RWPE1 (cell line): ENCODE measurements around the gene RELL2.

ENCODE experiments used
- CTCF ChIA-PET: fragments of 350-600 bp; sonication (Branson Sonifier 250); formaldehyde crosslinking; extraction: SDS; loops from one replicate; lab custom pipeline; 2021; lab: Yijun Ruan, JAX
- POLR2A ChIA-PET: fragments of 400-600 bp; formaldehyde crosslinking; extraction: SDS; loops from one replicate; lab custom pipeline; 2020; ENCODE audit warnings: antibody characterized with exemption; ENCODE audit not compliant: low non-redundant PET; lab: Yijun Ruan, JAX
- DNase-seq: peaks from one replicate; pipeline ENCODE4 v3.0.0; 2012; ENCODE audit warnings: low spot score
- H3K27ac ChIP-seq: fragments of 450-650 bp; 2 replicates; pipeline ENCODE4 v1.5.1; 2017
- TF ChIP-seq, protein P1 (sequence below): fragments of 450-650 bp; conservative IDR thresholded peaks from 2 replicates; pipeline ENCODE4 v1.5.1; 2017; ENCODE audit warnings: low read depth, mild to moderate bottlenecking

The RELL2 gene

DNA sequence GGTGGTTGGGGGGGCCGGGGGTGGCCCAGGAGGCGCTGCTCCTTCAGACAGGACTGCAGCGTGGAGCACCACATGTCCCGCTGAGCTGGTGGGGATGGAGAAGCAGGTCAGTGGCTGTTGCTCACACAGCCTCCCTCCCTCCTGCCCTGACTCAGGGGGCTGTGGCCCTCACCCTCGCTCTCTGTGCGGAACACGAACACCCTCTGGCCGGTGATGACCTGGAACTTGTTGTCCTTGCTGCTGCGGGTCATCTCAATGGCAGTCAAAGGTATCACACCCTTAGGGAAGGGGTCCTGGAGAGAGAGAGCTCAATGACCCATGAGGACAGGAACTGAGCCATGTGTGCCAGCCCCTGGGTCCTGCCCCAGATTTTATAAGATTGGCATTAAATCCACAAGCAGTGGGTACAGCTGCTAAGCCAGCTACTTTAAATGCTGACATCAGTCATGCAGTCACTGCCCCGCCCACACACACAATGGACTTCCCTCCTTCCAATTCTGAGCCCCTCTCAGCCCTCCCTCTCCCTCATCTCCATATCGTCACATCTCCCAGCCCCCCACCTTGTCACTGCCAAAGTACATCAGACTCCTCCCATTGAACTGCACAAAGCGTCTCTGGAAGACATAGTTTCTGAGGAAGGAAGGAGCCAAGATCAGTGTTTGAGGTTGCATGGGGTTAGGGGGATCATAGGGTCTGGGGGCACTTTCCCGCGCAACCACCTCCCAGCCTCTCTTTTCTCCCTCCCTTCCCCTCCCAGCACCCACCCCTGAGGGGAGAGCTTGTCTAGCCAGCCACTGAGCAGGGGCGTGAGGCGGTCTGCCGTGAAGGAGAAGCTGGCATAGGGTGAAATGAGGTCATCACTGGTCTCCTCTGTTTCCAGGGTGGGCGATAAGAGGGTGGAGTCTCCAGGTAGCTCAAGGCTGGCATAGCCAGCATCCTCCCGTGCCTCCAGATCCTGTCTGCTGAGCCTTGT, 36.3 kb downstream of the RELL2 start:
- POLR2A ChIA-PET, result no interaction called here
- TF ChIP-seq, protein P1, sequence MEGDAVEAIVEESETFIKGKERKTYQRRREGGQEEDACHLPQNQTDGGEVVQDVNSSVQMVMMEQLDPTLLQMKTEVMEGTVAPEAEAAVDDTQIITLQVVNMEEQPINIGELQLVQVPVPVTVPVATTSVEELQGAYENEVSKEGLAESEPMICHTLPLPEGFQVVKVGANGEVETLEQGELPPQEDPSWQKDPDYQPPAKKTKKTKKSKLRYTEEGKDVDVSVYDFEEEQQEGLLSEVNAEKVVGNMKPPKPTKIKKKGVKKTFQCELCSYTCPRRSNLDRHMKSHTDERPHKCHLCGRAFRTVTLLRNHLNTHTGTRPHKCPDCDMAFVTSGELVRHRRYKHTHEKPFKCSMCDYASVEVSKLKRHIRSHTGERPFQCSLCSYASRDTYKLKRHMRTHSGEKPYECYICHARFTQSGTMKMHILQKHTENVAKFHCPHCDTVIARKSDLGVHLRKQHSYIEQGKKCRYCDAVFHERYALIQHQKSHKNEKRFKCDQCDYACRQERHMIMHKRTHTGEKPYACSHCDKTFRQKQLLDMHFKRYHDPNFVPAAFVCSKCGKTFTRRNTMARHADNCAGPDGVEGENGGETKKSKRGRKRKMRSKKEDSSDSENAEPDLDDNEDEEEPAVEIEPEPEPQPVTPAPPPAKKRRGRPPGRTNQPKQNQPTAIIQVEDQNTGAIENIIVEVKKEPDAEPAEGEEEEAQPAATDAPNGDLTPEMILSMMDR, result no peak
- CTCF ChIA-PET, result interaction anchor here (0.8 to 1.7 kb wide), 4 partner anchors 8 to 206 kb away, joined by 3 to 7 read pairs (median 3); no protein-coding TSS in a partner anchor
- peak overlapping the region; percentile 2; the same call in 1 of the 2 replicates for H3K27ac ChIP-seq
- no peak for DNase-seq

DNA sequence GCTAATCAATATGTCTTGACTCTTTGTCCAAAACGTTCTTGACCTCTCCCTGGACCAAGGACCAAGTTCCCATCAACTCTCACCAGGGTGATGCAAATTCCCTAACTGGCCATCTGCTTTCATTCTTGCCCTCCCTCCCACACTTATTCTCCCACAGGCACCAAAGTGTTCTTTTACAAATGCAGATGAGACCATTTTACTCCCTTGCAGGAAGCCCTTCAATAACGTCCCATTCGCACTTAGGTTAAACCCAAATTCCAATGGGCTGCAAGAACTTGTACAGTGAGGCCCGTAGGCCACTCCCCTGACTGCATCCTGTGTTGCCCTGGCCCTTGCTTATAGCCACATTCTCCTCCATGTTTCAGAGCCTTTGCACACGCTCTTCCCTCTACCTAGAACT, 38.0 kb downstream of the RELL2 start:
- TF ChIP-seq, protein P1, result no peak
- ChIA-PET POLR2A (no interaction called here), CTCF (no interaction called here)
- no peak for DNase-seq
- no peak overlapping the region for H3K27ac ChIP-seq

DNA sequence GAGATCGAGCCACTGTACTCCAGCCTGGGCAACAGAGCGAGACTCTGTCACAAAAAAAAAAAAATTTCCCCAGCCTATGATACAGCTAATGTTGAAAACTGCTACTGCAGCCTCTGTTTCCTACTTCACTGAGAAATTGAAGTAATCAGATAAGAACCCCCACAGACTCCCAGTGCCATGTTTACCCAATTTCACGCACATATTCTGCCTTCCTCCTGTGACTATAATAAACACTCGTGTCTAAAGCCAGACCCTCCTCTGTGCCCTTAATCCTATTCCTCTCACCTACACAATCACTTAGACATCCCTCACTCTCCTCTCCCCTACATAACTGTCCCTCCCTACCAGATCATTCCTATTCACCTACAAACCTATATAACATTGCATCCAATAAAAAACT, 38.9 kb downstream of the RELL2 start:
- no peak for DNase-seq
- TF ChIP-seq, protein P1, result no peak
- POLR2A ChIA-PET, result no interaction called here
- no peak overlapping the region for H3K27ac ChIP-seq
- CTCF ChIA-PET, result no interaction called here

DNA sequence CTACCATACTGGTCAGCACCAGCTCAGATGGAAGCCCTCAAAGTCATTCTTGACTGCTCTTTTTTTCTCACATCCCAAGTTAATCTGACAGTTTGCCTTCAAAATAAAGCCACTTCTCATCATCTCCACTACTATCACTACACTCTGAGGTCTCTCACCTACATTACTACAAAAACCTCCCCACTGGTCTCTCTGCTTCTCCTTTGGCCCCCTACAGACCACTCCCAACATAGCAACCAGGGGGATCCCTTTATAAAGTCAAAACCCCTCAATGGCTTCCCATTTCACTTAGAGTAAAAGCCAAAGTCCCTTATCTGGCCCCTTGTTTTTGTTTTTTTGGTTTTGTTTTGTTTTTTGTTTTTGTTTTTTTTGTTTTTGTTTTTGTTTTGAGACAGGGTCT, 40.6 kb downstream of the RELL2 start:
- ChIA-PET CTCF (interaction anchor here (0.7 kb wide), 1 partner anchor 15 kb away, joined by 4 read pairs; no protein-coding TSS in a partner anchor), POLR2A (interaction anchor here (0.6 kb wide), 1 partner anchor 8 kb away, joined by 5 read pairs; no protein-coding TSS in a partner anchor)
- TF ChIP-seq, protein P1, result no peak
- no peak overlapping the region for H3K27ac ChIP-seq
- DNase-seq, result no peak

DNA sequence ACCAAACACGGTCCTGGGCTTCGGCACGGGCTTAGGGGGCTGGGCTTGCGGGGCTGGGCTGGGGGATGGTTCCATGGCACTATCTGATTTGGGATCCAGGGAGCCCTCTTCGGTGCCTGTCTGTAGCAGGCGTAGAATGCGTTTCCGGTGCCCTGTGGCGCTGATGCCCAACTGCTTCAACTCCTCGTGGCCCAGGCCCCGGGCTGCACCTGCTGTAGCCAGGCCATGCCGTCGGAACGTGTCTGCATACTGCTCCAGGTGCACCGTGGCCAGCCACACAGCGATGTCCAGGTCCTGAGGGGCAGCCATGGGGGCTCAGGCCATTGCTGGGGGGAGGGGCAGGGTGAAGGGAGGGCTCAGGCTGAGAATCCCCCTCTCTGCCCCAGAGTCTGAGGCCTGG, 43.4 kb downstream of the RELL2 start:
- H3K27ac ChIP-seq, result peak overlapping the region; percentile 89
- POLR2A ChIA-PET, result no interaction called here
- TF ChIP-seq, protein P1, result no peak
- CTCF ChIA-PET, result interaction anchor here (1.2 kb wide), 1 partner anchor 12 kb away, joined by 4 read pairs; no protein-coding TSS in a partner anchor
- DNase-seq, result no peak

DNA sequence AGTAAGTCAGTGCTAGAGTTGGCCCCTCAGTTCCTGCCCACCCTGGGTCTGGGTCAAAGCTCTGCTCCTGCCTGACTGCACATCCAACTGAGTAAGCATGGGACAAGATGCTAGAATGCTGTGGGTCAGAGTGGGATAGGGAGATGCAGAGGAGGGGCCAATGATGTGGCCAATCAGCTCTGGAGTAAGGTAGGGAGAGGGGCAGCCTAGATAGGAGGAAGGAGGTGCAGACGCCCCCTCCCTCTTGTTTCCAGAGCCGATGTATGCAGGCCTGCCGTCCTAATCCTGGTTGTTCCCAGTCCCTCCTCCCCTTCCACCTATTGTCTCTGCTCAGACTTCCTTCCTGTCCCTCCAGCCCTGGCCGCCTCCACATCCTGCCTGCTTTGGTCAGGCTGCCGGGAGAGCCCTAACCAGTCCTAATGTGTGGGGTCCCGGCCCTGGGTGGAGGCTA, 44.0 kb downstream of the RELL2 start:
- TF ChIP-seq, protein P1, result no peak
- DNase-seq, result peak; percentile 67
- POLR2A ChIA-PET, result interaction anchor here (0.5 kb wide), 1 partner anchor 287 kb away, joined by 3 read pairs; no protein-coding TSS in a partner anchor
- CTCF ChIA-PET, result interaction anchor here (0.6 to 1.4 kb wide), 4 partner anchors 15 to 1535 kb away, joined by 3 to 7 read pairs (median 4); no protein-coding TSS in a partner anchor
- H3K27ac ChIP-seq, result peak overlapping the region; percentile 89
